HG02885 (cell line): ENCODE data around the gene ICAM3.

Source experiments
- ATAC-seq: cut with Tn5 transposase; IDR thresholded peaks from one replicate; pipeline ENCODE4 v1.9.1; 2021; ENCODE audit warnings: mild to moderate bottlenecking; ENCODE audit not compliant: unreplicated experiment, poor library complexity

ICAM3 gene

DNA sequence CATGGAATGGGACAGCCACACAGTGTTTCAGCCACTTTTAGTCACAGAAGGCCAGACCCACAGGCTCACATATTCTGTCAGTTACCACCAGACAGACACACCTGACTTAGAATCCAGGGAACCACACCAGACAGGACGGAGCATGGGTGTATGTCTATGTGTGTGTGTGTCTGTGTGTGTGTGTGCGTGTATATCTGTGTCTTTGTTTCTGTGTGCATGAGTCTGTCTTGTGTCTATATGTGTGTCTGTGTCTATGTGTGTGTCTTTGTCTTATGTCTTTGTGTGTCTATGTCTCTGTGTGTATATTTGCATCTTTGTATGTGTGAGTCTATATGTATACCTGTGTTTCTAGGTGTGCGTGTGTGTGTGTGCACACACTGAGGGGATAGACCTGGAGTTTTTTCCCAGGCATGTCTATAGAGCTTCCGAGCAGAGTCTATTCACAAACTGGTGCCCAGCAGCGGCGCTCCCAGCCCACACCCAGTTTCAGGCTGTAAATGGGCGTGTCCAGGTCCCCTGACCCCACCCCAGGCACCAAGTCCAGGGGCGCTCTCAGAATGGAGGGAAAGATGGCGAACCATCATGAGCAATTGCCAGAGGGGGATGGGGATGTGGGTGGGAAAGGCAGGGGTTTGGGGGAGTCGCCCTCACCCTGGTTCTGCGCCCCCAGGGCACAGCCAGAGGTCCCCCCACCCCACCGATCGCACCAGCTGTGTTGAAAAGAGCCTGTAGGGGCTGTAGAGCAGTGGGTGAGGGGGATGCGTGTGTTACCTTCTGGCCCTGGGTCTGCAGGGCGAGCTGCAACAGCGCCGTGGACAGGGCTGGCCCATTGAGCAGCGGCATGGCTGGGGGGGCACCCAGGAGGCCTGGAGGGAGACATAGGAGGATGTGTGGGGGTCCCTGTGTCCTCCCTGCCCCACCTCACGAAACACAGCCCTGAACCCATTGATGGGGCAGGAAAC lies 17.3 kb downstream of the ICAM3 start:
- ATAC-seq: no peak

DNA sequence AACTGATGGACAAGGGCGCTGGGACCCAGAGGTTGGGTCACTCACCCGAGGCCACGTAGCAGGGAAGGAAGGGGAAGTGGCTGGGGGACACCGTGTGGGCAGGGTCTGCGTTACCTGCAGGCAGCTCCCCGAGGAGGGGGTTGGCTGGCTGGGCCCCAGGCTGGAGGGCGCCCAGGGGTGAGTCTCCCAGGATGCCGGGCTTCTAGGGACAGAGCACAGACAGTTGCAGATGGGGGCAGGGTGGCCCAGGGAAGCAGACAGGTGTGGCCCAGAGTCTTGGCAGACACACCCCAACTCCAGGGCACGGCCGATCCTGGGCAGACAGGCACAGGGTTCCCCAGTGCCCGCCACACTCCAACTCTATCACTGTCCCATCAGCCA lies 18.0 kb downstream of the ICAM3 start:
- no peak for ATAC-seq

DNA sequence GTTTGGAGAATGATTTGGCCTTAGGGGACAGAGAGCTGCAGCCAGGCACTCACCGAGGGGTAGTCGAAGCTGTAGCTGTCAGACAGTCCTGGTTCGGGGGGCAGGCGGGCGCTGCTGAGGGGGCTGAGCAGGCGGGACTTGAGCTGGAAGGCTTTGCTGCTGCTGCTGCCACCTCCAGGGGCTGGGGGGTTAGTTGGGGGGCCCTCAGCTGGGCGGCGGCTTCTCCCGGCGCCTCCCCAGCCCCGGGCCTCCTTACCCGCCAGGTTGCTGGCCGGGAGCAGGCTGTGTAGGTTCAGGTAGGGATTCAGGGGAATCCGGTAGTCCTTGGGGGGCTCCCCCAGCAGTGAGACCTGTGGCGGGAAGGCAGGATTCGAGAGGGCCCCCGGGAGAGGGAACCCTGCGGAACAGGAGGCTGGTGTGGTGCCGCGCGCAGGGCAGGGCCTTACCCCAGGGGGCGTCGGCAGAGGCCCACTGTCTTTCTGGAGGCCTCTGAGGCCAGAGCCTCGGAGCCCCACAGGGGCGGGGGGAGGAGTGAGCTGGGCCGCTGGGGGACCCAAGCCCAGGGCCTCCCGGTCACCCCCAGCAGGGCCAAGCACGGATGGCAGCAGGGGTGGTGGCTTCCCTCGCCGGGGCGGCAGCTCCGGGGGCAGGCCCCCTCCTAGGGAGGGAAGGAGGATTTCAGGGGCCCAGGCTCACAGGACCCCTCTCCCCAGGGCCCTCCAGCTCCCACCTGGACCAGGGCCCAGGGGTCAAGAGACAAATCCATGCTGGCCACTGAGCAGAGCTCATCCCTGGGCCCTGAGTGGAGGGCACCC lies 18.6 kb downstream of the ICAM3 start:
- no peak for ATAC-seq

DNA sequence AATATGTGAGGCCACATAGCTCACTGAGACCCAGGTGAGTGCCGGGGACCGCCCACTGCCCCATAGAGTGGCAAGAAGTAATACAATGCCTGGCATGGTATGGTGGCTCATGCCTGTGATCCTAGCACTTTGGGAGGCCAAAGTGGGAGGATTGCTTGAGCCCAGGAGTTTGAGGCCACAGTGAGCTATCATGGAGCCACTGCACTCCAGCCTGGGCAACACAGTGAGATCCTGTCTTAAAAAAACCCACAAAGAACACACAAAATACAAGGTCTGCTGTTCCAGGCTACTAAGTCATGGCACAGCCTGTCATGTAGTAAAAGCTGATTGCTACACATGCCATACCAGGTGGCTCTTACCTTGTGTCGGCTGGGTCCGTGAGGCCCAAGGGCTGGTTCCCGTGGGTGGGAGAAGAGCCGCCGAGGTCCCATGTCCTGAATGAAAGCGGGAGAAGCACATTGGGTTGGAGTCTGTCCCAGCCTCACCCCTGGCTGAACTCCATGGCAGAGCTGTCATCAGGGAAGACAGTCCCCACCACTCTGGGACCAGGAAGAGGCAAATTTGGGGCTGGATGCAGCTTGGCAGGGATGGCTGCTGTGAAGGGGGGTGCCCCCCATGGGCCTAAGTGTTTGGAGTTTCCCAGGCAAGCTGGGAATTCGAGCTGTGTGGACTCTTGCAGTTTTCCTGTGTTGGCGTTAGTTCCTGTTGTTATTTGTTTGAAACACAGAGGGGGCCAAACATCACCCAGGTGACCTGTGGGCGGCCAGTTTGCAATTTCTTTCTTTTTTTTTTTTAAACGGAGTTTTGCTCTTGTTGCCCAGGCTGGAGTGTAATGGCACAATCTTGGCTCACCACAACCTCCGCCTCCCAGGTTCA lies 20.4 kb downstream of the ICAM3 start:
- no peak for ATAC-seq

DNA sequence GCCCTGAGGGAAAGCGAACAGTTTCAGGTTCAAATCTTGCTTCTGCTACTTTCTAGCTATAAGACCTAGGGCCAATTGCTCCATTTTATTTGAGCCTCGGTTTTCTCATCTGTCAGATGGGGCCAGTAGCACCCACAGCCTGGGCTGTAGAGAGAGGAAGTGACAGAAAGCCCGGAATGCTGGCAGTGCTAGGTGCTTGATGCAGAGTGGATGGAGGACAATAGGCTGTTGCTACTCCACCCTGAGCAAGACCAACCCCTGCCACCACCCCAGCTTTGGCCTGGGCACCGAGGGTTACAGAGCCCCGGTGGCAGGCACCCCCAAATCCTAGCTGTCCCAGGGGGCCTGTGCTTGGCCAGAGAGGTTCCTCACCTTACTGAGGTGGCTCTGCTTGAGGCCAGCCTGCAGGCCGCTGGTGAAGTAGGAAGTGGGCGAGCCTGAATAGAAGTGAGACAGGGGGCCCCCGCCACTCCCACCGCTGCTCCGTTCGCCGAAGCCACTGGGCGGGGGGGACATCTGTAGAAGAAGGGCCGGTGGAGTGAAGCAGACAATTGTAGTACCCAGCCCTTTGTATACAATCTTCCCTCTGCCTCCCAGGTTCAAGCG lies 21.5 kb downstream of the ICAM3 start:
- ATAC-seq: no peak

DNA sequence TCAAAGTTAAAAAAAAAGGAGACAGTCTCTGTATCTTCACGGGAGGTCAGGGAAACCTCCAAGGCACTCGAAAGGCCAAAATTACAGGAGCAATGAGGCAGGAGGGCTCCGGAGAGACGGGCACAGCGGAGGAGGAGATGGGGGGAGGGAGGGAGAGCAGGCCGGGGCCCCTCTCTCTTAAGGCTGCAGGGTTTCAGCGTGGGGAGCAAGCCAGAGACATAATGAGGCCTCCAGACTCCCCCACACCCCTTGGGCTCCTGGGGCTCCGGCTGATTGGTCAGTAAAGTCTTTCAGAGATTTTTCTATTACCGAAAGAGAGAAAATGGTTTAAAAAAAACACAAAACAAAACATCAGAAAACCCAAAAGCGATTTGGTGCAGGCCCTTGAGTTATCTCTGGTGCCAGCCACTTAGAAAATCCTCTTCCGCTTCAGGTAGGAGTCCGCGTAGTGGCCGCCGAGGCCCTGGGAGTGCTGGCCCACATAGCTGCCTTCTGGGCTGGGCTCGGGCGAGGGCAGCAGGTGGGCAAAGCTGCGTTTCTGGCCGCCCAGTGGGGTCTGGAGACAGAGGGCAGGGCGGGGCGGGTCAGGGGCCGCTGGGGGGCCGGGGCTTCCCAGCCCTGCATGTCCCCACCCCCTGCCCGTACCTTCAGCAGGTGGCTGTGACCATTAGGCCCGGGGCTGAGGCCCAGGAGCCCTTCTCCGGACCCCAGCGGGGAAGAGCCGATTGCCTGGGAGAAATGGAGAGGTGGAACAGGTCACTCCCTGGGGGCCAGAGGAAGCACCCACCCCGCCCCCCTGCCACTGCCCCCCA lies 22.2 kb downstream of the ICAM3 start:
- no peak for ATAC-seq

DNA sequence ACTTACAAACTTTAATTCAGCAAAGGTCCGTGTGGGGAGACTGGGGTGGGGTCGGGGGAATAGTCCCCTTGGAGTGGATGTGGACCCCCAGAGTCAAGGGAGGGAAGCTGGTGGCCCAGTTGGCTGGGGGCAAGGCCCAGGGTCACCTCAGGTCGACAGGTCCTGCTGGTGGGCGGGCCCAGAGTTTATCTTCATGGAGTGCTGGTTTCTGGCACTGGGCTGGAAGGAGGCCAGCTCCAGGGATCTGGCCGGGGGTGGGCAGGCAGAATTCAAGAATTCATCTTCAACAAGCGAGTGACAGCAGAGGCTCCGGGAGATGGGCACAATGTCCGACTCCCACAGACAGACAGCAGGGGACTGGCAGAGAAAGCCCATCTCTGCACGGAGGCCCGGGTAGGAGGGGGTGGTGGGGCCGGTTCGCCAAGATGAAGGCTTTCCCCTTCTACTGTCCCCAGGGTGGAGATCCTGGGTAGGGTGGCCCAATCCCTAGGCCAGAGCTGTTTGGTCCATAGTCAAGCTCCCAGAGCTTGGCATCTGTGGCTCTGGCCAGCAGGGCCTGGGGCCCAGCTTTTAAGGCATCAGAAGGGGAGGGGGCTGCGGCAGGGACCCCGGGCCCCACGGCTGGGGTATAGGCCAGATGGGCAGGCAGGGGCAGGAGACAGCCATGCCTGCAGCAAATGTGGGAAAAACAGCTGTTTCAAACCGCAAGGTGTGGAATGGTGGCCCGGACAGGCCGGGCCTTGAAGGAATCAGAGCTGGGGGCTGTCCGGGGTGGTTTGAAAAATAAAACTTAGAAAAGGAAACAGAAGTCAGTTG lies 23.0 kb downstream of the ICAM3 start:
- no peak for ATAC-seq

DNA sequence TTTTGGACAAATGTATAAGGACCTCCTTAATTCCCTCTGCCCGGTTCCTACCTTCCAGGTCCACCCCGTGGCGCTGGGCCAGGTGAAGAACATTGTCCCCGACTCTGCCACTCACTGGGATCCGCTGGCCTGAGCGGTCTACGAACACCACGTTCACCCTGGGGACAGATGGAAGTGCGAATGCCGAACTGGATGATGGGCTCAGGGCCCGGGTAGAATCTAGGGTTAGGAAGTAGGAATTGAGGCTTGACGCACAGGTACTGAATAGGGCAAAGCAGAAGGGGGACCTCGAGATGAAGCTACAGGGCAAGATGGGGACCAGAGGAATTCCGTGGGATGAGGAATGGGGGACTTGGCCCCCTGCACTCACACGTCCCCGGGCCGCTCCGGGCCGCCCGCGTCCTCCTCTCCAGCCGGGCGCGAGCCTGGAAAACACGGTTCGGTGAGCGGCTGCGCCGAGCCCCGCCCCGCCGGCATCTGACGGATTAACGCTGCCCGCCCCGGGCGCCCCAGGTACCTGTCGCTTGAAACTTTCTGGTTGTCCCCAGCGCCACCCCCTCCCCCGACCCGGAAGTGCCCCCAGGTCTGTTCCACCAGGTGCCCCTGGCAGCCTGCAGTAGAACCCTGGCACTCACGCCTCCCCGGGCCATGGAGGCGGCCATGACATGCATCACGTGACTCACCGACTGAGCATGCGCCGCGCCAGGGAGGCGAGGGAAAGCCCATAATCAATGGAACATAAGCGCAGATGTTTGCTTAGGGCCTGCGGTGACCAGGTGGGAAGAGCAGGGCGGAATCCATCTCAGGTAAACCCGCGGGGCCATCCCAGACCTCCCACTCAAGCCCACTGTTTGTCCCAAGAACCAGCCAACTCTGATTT lies 23.8 kb downstream of the ICAM3 start, which contains the start of gene FDX2:
TSS of gene FDX2 (minus strand) at position 681 of the 880 bp plus-strand sequence. CDS start at position 662, 19 bp downstream.
- ATAC-seq: peak; percentile 68

DNA sequence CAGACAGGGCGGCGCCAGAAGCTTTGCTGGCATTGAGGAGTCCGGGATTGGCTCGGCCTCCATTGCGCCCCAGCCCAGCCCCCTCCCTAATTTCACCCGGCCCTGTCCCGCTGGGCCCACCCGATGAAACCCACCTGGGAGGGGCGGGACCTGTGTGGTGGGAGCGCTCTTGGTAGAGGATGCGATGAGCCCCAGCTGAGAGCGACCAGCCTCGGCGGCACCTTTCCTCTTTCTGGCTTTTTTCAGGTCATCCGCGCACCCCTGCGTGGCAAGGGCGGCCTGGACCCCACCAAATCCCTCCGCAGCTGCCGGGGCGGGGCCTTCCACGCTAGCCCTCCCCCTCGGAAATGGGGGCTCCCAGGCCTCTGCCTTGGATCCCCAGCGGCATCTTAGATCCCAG lies 30.0 kb downstream of the ICAM3 start, which contains the start of gene ZGLP1:
TSS of gene ZGLP1 (minus strand) at position 393 of the 400 bp plus-strand sequence.
- ATAC-seq: no peak

DNA sequence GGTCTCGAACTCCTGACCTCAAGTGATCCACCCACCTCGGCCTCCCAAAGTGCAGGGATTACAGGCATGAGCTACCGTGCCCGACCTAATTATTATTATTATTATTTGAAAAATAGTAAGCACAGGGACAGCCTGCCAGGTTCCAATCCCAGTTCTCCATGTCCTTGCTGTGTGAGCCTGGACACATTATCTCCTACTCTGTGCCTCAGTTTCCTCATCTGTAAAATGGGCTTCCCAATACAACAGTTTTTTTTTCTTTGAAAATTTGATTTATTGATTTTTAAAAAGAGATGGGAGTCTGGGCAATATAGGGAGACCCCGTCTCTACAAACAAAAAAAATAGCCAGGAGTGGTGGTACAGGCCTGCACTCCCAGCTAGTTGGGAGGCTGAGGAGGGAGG lies 33.1 kb downstream of the ICAM3 start:
- no peak for ATAC-seq

DNA sequence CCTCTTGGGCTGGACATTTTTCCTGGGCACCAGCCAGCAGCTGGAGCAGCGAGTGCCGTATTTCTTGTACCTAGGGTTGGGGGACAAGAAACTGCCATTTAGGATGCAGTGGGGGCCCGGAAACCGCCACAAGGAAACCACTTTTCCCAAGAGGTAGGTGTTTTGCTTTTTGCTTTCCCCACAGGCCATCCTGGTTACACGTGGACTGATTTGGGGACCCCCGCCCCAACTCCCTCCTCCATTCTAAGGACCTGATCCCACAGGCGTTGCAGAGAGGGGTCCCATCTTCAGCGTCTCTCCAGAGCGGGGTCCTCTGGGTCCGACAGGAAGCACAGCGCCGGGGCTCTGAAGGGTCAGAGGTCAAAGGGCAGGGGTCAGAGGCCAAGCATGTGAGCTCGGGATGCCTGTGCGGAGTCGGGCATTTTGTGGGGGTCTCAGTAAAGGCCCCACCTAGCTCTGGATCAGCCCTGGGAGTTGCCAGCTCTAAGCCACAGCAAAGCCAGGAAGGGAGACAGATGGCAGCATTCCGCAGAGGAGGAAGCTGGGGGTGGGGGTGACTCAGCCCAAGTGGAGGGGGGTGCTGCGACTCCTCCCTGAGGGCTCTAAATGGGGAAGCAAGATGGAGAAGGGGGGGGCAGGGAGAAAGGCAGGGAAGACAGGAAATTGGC lies 34.2 kb downstream of the ICAM3 start:
- no peak for ATAC-seq

DNA sequence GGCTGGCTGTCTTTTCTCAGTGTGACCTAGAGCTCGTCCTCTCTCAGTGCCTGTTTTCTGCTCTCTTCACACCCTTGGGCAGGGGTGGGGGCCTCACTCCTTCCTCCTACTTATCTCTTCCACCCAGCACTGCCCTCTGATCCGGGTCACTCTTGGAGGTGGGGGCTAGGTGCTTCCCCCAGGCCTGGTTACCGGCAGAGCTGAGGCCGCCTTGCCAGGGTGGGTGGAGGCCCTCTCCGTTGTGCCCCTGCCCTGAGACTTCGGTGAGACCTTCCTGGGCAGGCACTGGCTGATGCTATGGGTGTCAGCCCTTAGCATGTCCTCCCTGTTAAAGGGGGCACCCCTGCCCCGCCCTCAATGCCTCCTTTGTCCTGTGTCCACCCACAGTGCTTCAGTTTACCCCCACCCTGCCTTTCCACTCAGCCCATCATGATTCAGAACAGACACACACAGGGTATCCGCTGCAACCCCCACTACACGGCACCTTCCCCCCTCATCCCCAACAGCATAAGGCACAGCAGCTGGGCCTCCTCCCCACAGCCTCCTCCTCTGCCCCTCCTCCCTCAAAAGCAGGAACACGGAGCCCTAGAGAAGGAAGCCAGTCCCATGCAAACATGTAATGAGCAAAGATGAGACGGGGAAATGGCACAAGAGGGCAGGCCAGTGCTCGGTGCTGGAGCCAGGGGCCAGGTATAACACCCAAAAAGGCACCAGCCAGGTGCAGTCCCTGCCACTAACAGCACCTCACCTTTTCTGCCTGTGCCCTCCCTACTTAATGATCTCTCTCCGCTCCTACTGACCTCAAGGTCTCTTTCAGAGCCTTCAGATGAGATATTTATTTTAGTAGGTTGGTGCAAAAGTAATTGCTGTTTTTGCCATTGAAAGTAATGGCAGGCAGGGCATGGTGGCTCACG lies 39.6 kb downstream of the ICAM3 start:
- ATAC-seq: no peak

DNA sequence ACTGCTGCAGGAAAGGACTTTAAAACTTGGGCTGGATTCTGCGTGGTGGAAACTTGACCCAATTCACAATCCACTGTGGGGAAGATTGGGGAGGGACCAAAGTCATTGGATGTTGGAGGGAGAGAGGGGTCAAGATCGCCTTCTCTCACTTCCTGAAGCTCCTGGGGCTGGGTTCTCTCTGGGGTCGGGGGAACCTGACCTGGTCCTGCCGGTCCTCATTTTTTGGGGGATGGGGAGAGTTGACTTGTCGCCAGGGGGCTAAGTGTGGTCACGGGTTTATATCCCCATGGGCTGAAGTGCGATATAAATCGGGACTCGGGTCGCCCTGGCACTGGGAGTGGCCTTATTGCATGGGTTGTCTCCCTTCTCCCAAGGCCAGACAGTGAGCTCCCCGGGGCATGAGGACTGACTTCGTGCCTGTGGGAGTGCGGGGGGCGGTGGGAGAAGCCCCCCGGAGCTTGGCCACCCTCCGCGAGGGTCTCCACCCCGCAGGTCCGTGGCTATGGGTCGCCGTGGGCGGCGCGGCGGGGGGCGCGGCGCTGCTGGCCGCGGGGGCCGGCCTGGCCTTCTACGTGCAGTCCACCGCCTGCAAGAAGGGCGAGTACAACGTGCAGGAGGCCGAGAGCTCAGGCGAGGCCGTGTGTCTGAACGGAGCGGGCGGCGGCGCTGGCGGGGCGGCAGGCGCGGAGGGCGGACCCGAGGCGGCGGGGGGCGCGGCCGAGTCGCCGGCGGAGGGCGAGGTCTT lies 43.4 kb downstream of the ICAM3 start:
- ATAC-seq: no peak

DNA sequence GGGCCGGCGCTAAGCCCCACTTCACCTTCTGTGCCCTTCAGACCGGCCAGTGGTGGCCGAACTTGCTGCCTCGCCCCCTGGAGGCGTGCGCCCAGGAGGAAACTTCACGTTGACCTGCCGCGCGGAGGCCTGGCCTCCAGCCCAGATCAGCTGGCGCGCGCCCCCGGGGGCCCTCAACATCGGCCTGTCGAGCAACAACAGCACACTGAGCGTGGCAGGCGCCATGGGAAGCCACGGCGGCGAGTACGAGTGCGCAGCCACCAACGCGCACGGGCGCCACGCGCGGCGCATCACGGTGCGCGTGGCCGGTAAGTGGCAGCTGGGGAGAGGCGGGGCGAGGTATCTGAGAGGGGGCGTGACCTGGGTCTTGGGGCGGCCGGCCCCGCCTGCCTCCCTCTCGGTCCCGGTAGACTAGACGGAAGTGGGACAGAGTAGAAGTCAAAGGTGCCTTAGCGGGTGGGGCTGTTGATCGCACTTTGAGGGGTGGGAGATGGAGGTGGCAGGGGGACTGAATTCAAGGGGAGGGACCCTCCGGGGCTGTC lies 44.0 kb downstream of the ICAM3 start:
- ATAC-seq: peak; percentile 39

DNA sequence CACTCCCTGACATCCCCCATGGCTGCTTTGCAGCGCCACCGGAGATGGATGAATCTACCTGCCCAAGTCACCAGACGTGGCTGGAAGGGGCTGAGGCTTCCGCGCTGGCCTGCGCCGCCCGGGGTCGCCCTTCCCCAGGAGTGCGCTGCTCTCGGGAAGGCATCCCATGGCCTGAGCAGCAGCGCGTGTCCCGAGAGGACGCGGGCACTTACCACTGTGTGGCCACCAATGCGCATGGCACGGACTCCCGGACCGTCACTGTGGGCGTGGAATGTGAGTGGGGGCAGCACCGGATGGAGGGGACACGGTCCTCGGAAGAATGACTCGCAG lies 45.1 kb downstream of the ICAM3 start:
- no peak for ATAC-seq
